ENCODE results near the gene CACNA1E. TPM values are rescaled to one million over a fixed set of nuclear protein-coding genes. Genes with fewer than 3 reads are reported as not detected.
"Not testable (repeated sequence)": the region's sequence is repeated elsewhere in the genome, so short reads cannot be mapped to it uniquely, and the experiment has no call there.

The CACNA1E gene
- total RNA-seq, 1 donor from 2014 or later, result not detected

- no peak for DNase-seq
Measured at GRCh38 chr1:181818459-181818858, 335.1 kb downstream of the CACNA1E start.

- DNase-seq, result no peak
Measured at GRCh38 chr1:181818943-181819342, 335.6 kb downstream of the CACNA1E start.

- no peak for DNase-seq
Measured at GRCh38 chr1:181821701-181822100, 338.4 kb downstream of the CACNA1E start.

- DNase-seq, result not testable (repeated sequence)
Measured at GRCh38 chr1:181832173-181832880, 349.0 kb downstream of the CACNA1E start.

- no peak for DNase-seq
Measured at GRCh38 chr1:181846001-181846645, 362.8 kb downstream of the CACNA1E start.

GRCh38 chr1:181846681-181847080, 363.4 kb downstream of the CACNA1E start:
- DNase-seq, result no peak

- DNase-seq, result no peak
Measured at GRCh38 chr1:181849071-181849470, 365.8 kb downstream of the CACNA1E start.

- not testable (repeated sequence) for DNase-seq
Measured at GRCh38 chr1:181854212-181854611, 370.9 kb downstream of the CACNA1E start.

GRCh38 chr1:181855380-181855779, 372.1 kb downstream of the CACNA1E start:
- no peak for DNase-seq

All from dermis blood vessel endothelial cell (primary cell).